HEK293 (cell line): Measurements from ENCODE around the gene CCR9.
A peak's percentile ranks its signal among the peaks of the same experiment; 100 is the strongest.

Source experiments
- CTCF ChIA-PET: fragments of 350-600 bp; formaldehyde crosslinking; extraction: SDS; loops from one replicate; lab custom pipeline; 2021; ENCODE audit warnings: antibody characterized with exemption; lab: Yijun Ruan, JAX
- POLR2A ChIA-PET: fragments of 300-600 bp; formaldehyde crosslinking; extraction: SDS; loops from one replicate; lab custom pipeline; 2020; ENCODE audit warnings: antibody characterized with exemption, inconsistent platforms; lab: Yijun Ruan, JAX
- H3K27ac ChIP-seq: fragments of 200-500 bp; sonication (Bioruptor generic); 2 replicates; pipeline ENCODE4 v1.5.1; 2014; ENCODE audit warnings: low read depth, low read length, control low read depth, inconsistent platforms; ENCODE audit errors: extremely low read depth
- H3K36me3 ChIP-seq, 2 experiments: fragments of 200-500 bp in 1 of 2; sonication (Bioruptor generic) in 1 of 2; 1 replicate in 1 of 2; 2 replicates in 1 of 2; pipeline ENCODE4 v1.5.1; 2014 to 2017; ENCODE audit warnings: inconsistent platforms in 2 of 2, low read length in 2 of 2; ENCODE audit not compliant: control insufficient read depth in 2 of 2, insufficient read depth in 1 of 2
- H3K4me1 ChIP-seq: fragments of 200-500 bp; sonication (Bioruptor generic); 2 replicates; pipeline ENCODE4 v1.5.1; 2014; ENCODE audit warnings: mild to moderate bottlenecking, low read length, inconsistent platforms; ENCODE audit not compliant: control insufficient read depth, insufficient read depth
- H3K4me3 ChIP-seq: 2 replicates; pipeline ENCODE4 v1.5.1; 2011; ENCODE audit warnings: low read depth, mild to moderate bottlenecking, control low read depth, low read length, moderate library complexity
- H3K9me3 ChIP-seq: fragments of 200-500 bp; sonication (Bioruptor generic); 2 replicates; pipeline ENCODE4 v1.5.1; 2014; ENCODE audit warnings: low read depth, low read length, inconsistent platforms; ENCODE audit not compliant: control insufficient read depth, insufficient read depth
- ATF2 ChIP-seq: fragments of 450-650 bp; formaldehyde crosslinking; IDR thresholded peaks from 2 replicates; pipeline ENCODE4 v1.5.1; 2016; ENCODE audit warnings: missing biosample characterization, missing genetic modification characterization, low read depth
- CTCF ChIP-seq: fragments of 450-650 bp; formaldehyde crosslinking; IDR thresholded peaks from 2 replicates; pipeline ENCODE4 v1.5.1; 2016; ENCODE audit warnings: missing biosample characterization, missing genetic modification characterization
- EGR2 ChIP-seq: fragments of 450-650 bp; formaldehyde crosslinking; IDR thresholded peaks from 2 replicates; pipeline ENCODE4 v1.5.1; 2016; ENCODE audit warnings: low read depth, missing biosample characterization, missing genetic modification characterization
- MYNN ChIP-seq: fragments of 450-650 bp; formaldehyde crosslinking; IDR thresholded peaks from 2 replicates; pipeline ENCODE4 v1.5.1; 2016; ENCODE audit warnings: missing biosample characterization, missing genetic modification characterization, borderline replicate concordance
- PRDM10 ChIP-seq: fragments of 450-650 bp; formaldehyde crosslinking; IDR thresholded peaks from 2 replicates; pipeline ENCODE4 v1.5.1; 2016; ENCODE audit warnings: missing biosample characterization, missing genetic modification characterization
- RBAK ChIP-seq: fragments of 450-650 bp; formaldehyde crosslinking; IDR thresholded peaks from 2 replicates; pipeline ENCODE4 v1.5.1; 2016; ENCODE audit warnings: missing biosample characterization, missing genetic modification characterization
- TRIM28 ChIP-seq: IDR thresholded peaks from 2 replicates; pipeline ENCODE4 v1.6.1; 2011; ENCODE audit warnings: low read length, control low read depth, borderline replicate concordance
- WT1 ChIP-seq: fragments of 450-650 bp; formaldehyde crosslinking; IDR thresholded peaks from 2 replicates; pipeline ENCODE4 v1.5.1; 2016; ENCODE audit warnings: missing biosample characterization, missing genetic modification characterization
- ZBTB17 ChIP-seq: fragments of 450-650 bp; formaldehyde crosslinking; IDR thresholded peaks from 2 replicates; pipeline ENCODE4 v1.5.1; 2016; ENCODE audit warnings: missing biosample characterization, missing genetic modification characterization
- ZFHX2 ChIP-seq: fragments of 450-650 bp; formaldehyde crosslinking; conservative IDR thresholded peaks from 2 replicates; pipeline ENCODE4 v1.5.1; 2016; ENCODE audit warnings: missing biosample characterization, missing genetic modification characterization
- ZNF10 ChIP-seq: fragments of 450-650 bp; formaldehyde crosslinking; IDR thresholded peaks from 2 replicates; pipeline ENCODE4 v1.5.1; 2017; ENCODE audit warnings: missing biosample characterization, missing genetic modification characterization
- ZNF19 ChIP-seq: fragments of 450-650 bp; formaldehyde crosslinking; IDR thresholded peaks from 2 replicates; pipeline ENCODE4; 2016; ENCODE audit warnings: missing biosample characterization, missing genetic modification characterization, low read depth
- ZNF510 ChIP-seq: fragments of 450-650 bp; formaldehyde crosslinking; IDR thresholded peaks from 2 replicates; pipeline ENCODE4 v1.5.1; 2018; ENCODE audit warnings: mild to moderate bottlenecking, missing genetic modification characterization, missing biosample characterization; ENCODE audit not compliant: insufficient replicate concordance
- ZNF544 ChIP-seq: fragments of 450-650 bp; formaldehyde crosslinking; IDR thresholded peaks from 2 replicates; pipeline ENCODE4 v1.5.0; 2017; ENCODE audit warnings: missing biosample characterization, missing genetic modification characterization
- ZNF558 ChIP-seq: fragments of 450-650 bp; formaldehyde crosslinking; IDR thresholded peaks from 2 replicates; pipeline ENCODE4 v1.5.1; 2016; ENCODE audit warnings: missing biosample characterization, missing genetic modification characterization
- ZNF560 ChIP-seq: fragments of 450-650 bp; formaldehyde crosslinking; IDR thresholded peaks from 2 replicates; pipeline ENCODE4 v1.5.1; 2017; ENCODE audit warnings: missing biosample characterization, missing genetic modification characterization, borderline replicate concordance
- ZNF571 ChIP-seq: fragments of 450-650 bp; formaldehyde crosslinking; IDR thresholded peaks from 2 replicates; pipeline ENCODE4 v1.5.0; 2017; ENCODE audit warnings: missing biosample characterization, missing genetic modification characterization
- ZNF596 ChIP-seq: fragments of 450-650 bp; IDR thresholded peaks from 2 replicates; pipeline ENCODE4 v1.5.0; 2018; ENCODE audit warnings: missing biosample characterization, mild to moderate bottlenecking, missing genetic modification characterization, moderate library complexity
- ZNF629 ChIP-seq: fragments of 450-650 bp; formaldehyde crosslinking; IDR thresholded peaks from 2 replicates; pipeline ENCODE4 v1.5.1; 2017; ENCODE audit warnings: missing biosample characterization, missing genetic modification characterization
- ZNF654 ChIP-seq: fragments of 450-650 bp; formaldehyde crosslinking; IDR thresholded peaks from 2 replicates; pipeline ENCODE4 v1.5.1; 2016; ENCODE audit warnings: low read depth, missing biosample characterization, missing genetic modification characterization
- ZNF747 ChIP-seq: fragments of 450-650 bp; formaldehyde crosslinking; IDR thresholded peaks from 2 replicates; pipeline ENCODE4 v1.5.1; 2016; ENCODE audit warnings: missing biosample characterization, missing genetic modification characterization
- ZNF830 ChIP-seq: fragments of 450-650 bp; IDR thresholded peaks from 2 replicates; pipeline ENCODE4 v1.5.0; 2018; ENCODE audit warnings: missing biosample characterization, missing genetic modification characterization, low read depth, mild to moderate bottlenecking, moderate library complexity
- ZSCAN30 ChIP-seq: fragments of 450-650 bp; IDR thresholded peaks from 2 replicates; pipeline ENCODE4 v1.5.1; 2018; ENCODE audit warnings: missing biosample characterization, mild to moderate bottlenecking, missing genetic modification characterization, moderate library complexity

CCR9 gene

GRCh38 chr3:45936261-45936660, 49.9 kb downstream of the CCR9 start (continued):
- TF ChIP-seq ATF2 (tag by site-specific recombination) = no peak
- TF ChIP-seq ZSCAN30 (tag by site-specific recombination) = no peak
- no peak for TF ChIP-seq ZNF747 (tag by site-specific recombination)

GRCh38 chr3:45937206-45938042, 51.1 kb downstream of the CCR9 start:
- POLR2A ChIA-PET = no interaction called here
- CTCF ChIA-PET = interaction anchor here (0.6 to 6.2 kb wide), 3 partner anchors 25 to 225 kb away, joined by 3 to 80 read pairs (median 6); no protein-coding TSS in a partner anchor
- no peaks in the 10 kb centered on the region for H3K9me3 ChIP-seq
- no peak overlapping the region for H3K4me3 ChIP-seq
- H3K27ac ChIP-seq = no peak overlapping the region
- TF ChIP-seq ZNF629 (no peak), WT1 (tag by site-specific recombination) (no peak), ZNF544 (tag by site-specific recombination) (no peak), ZNF560 (tag by site-specific recombination) (no peak), ZFHX2 (no peak), MYNN (no peak)
- peaks cover 0 to 75% of the 10 kb centered on the region in 2 experiments; a peak in 1 of 3 replicates for H3K36me3 ChIP-seq
- no peaks in the 10 kb centered on the region for H3K4me1 ChIP-seq

GRCh38 chr3:45938043-45938435, 51.7 kb downstream of the CCR9 start:
- peaks cover 0 to 75% of the 10 kb centered on the region in 2 experiments; a peak in 1 of 3 replicates for H3K36me3 ChIP-seq
- ChIA-PET CTCF (interaction anchor here (0.6 to 6.2 kb wide), 10 partner anchors 9 to 440 kb away, joined by 3 to 80 read pairs (median 6); no protein-coding TSS in a partner anchor), POLR2A (no interaction called here)
- H3K4me1 ChIP-seq = no peaks in the 10 kb centered on the region
- H3K4me3 ChIP-seq = no peak overlapping the region
- H3K9me3 ChIP-seq = no peaks in the 10 kb centered on the region
- TF ChIP-seq ZNF558 = no peak
- TF ChIP-seq ZNF19 (tag by site-specific recombination) = no peak
- TF ChIP-seq ZNF571 (tag by site-specific recombination) = no peak
- no peak for TF ChIP-seq ZNF10 (tag by site-specific recombination)
- H3K27ac ChIP-seq = no peak overlapping the region

GRCh38 chr3:45938864-45939263, 52.5 kb downstream of the CCR9 start:
- Histone ChIP-seq H3K9me3 (no peaks in the 10 kb centered on the region), H3K4me3 (no peak overlapping the region), H3K27ac (no peak overlapping the region), H3K4me1 (no peaks in the 10 kb centered on the region), H3K36me3 (peaks cover 0 to 73% of the 10 kb centered on the region in 2 experiments; a peak in 1 of 3 replicates)
- ChIA-PET POLR2A (no interaction called here), CTCF (interaction anchor here (0.6 to 6.2 kb wide), 16 partner anchors 8 to 644 kb away, joined by 3 to 80 read pairs (median 3); no protein-coding TSS in a partner anchor)
- TF ChIP-seq ZNF596 (tag by site-specific recombination) (no peak), EGR2 (peak; percentile 41), ZNF830 (no peak), ZNF10 (tag by site-specific recombination) (no peak), ZNF654 (tag by site-specific recombination) (peak; percentile 62), PRDM10 (tag by site-specific recombination) (no peak), CTCF (tag by site-specific recombination) (0 out of 2 replicates have a peak, but pooled peaks have one; percentile 20), ZFHX2 (peak; percentile 59), ZNF510 (tag by site-specific recombination) (no peak), ZBTB17 (tag by site-specific recombination) (0 out of 2 replicates have a peak, but pooled peaks have one; percentile 21), RBAK (tag by site-specific recombination) (no peak), TRIM28 (no peak)
